Nucleus accumbens (tissue), 56 donors: ENCODE results near the gene MYH6.

Source experiments
- DNase-seq, 56 donors: peaks; one replicate each; lab custom pipeline; 2025; lab: John Stamatoyannopoulos, UW

MYH6 gene

DNA sequence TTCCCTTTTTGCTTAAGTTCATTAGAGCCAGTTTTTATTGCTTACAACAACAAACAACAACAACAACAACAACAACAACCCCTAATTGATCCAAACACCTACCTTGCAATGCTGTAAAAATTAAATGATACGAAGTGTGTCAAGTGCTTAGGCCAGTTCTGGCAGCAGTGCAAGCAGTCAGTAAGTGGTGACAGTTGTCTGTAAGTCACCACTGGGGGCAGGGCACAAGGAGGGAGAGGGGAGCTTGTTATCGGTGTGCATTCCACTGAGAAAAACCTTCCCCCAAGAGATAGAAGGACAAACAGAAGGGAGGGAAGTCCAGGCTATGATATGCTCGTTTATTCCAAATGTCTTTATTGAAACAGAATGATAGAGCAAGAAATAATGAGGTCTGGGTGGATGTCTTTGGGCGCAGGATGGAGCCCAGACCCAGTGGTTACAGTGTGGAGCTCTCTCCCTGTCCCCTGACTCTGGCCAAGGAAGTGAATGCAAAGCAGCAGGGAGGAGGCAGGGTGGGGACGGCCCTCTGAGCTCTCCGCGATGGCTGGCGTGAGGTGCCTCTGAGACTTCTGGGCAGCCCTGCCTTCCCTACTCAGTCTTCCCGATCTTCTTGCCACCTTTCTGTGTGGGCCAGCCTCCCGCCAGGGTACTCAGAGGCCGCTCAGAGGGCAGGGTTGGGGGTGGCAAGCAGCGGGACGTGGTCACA lies 61.9 kb downstream of the MYH6 start:
- DNase-seq = no peak

DNA sequence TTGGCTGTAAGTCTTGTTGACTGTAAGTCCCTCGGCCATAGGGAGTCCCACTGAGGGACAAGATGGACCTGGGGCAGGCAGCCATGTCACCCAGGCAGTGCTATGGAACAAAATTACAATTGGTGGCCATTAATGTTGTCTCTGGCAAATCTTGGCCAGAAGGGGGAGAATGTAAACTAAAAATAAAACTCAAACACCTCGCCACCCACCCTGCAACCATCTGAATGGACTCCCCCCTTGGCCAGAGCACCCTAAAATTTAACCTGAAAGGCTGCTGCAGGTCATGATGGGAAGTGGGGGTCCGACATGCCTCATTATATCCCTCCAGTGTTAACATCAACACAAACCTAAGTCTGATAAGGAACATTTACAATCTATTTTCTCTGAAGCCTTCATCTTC lies 63.6 kb downstream of the MYH6 start:
- DNase-seq = no peak

DNA sequence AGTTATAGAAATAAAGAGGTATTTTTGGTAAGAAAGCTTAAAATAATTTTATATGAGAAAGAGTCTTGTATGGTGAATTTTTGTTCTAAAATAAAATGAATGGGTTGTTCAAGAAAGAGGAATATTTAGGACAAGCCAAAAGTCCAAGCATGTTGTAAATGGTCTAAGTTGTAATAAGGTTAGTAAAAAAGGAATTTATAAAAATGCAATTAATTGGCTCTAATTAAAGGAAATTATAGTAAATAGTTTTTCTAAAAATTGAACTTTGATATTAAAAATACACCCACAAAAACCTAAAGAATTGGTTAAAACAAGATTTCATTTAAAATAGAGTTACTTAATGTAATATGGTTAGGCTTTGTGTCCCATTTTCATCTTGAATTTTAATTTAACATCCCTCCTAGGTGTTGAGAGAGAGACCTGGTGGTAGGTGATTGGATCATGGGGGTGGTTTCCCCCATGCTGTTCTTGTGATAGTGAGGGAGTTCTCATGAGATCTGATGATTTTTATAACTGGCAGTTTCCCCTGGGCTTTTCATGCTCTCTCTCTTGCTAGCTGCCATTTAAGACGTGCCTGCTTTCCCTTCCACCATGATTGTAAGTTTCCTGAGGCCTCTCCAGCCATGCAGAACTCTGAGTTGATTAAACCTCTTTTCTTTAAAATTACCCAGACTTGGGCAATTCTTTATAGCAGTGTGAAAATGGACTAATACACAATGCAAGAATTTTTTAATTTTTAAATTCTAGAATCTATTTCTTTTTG lies 68.4 kb downstream of the MYH6 start:
- no peak for DNase-seq

DNA sequence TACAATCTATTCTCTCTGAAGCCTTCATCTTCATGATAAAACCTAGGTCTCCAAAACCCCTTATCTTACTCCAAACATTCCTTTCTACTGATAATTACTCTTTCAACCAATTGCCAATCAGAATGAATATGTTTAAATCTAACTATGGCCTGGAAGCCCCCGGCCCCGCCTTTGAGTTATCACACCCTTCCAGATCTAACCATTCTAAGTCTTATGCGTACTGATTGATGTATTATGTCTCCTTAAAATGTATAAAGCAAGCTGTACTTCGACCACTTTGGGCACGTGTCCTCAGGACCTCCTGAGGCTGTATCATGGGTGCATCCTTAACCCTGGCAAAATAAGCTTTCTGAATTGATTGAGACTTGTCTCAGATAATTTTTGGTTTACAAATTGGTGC lies 72.5 kb downstream of the MYH6 start:
- DNase-seq = no peak
